Keratinocyte (primary cell): ENCODE data around the gene TRIM38. TPM values are rescaled to one million over a fixed set of nuclear protein-coding genes. Genes with fewer than 3 reads are reported as not detected.

Experiments
- DNase-seq: peaks from one replicate; pipeline ENCODE4 v3.0.0-alpha.2; 2011; ENCODE audit warnings: low read depth, missing footprints, low spot score
- FAIRE-seq: peaks from 2 replicates; lab custom pipeline; 2011; peaks lifted over from hg19 to GRCh38; lab: Jason Lieb, UNC
- H2AFZ ChIP-seq: 2 replicates; pipeline ENCODE4 v1.6.0; 2012; ENCODE audit warnings: low read length, control low read depth, inconsistent platforms; ENCODE audit not compliant: control insufficient read depth
- H3K27ac ChIP-seq: 2 replicates; pipeline ENCODE4 v1.5.1; 2011; ENCODE audit warnings: low read length; ENCODE audit not compliant: control insufficient read depth, insufficient read depth
- H3K27me3 ChIP-seq: 3 replicates; pipeline ENCODE4 v1.6.0; 2011; ENCODE audit warnings: low read length; ENCODE audit not compliant: control insufficient read depth, insufficient read depth; ENCODE audit errors: extremely low read depth
- H3K36me3 ChIP-seq, 2 experiments: 2 replicates in 1 of 2; 3 replicates in 1 of 2; pipeline ENCODE4 v1.5.1; 2011; ENCODE audit warnings: low read length in 2 of 2, mild to moderate bottlenecking in 1 of 2; ENCODE audit not compliant: control insufficient read depth in 2 of 2, insufficient read depth in 2 of 2; ENCODE audit errors: extremely low read depth in 1 of 2
- H3K4me1 ChIP-seq: 3 replicates; pipeline ENCODE4 v1.5.1; 2011; ENCODE audit warnings: low read length; ENCODE audit not compliant: control insufficient read depth, insufficient read depth; ENCODE audit errors: extremely low read depth
- H3K4me2 ChIP-seq: 3 replicates; pipeline ENCODE4 v1.6.0; 2011; ENCODE audit warnings: low read depth, low read length; ENCODE audit not compliant: control insufficient read depth, insufficient read depth; ENCODE audit errors: extremely low read depth
- H3K4me3 ChIP-seq, 3 experiments: fragments of 200-600 bp in 1 of 3; sonication (generic) in 1 of 3; 2 replicates in 2 of 3; 3 replicates in 1 of 3; pipeline ENCODE4 v1.5.1; 2011 to 2016; ENCODE audit warnings: low read length in 3 of 3, mild to moderate bottlenecking in 3 of 3, control low read depth in 2 of 3, inconsistent platforms in 1 of 3, low read depth in 1 of 3, mixed read lengths in 1 of 3, mixed run types in 1 of 3, moderate library complexity in 1 of 3; ENCODE audit not compliant: control insufficient read depth in 2 of 3, insufficient read depth in 2 of 3; ENCODE audit errors: extremely low read depth in 1 of 3
- H3K79me2 ChIP-seq: 2 replicates; pipeline ENCODE4 v1.6.0; 2012; ENCODE audit warnings: low read length; ENCODE audit not compliant: control insufficient read depth, insufficient read depth
- H3K9ac ChIP-seq: 3 replicates; pipeline ENCODE4 v1.6.0; 2011; ENCODE audit warnings: low read length; ENCODE audit not compliant: control insufficient read depth, insufficient read depth; ENCODE audit errors: extremely low read depth
- H3K9me1 ChIP-seq: 3 replicates; pipeline ENCODE4 v1.6.0; 2011; ENCODE audit warnings: low read length; ENCODE audit not compliant: control insufficient read depth, insufficient read depth; ENCODE audit errors: extremely low read depth
- H3K9me3 ChIP-seq: 2 replicates; pipeline ENCODE4 v1.5.1; 2012; ENCODE audit warnings: low read depth, low read length; ENCODE audit not compliant: control insufficient read depth
- H4K20me1 ChIP-seq: 3 replicates; pipeline ENCODE4 v1.6.0; 2011; ENCODE audit warnings: low read length; ENCODE audit not compliant: control insufficient read depth, insufficient read depth; ENCODE audit errors: extremely low read depth
- CTCF ChIP-seq, 3 experiments: IDR thresholded peaks in 1 of 3; conservative IDR thresholded peaks in 1 of 3; optimal IDR thresholded peaks in 1 of 3; 2 replicates in 2 of 3; 3 replicates in 1 of 3; pipeline versions ENCODE3 to v1.5.1; 2011; ENCODE audit warnings: low read length in 3 of 3, mild to moderate bottlenecking in 3 of 3, moderate library complexity in 2 of 3, control low read depth in 1 of 3, inconsistent platforms in 1 of 3; ENCODE audit not compliant: insufficient read depth in 2 of 3; ENCODE audit errors: extremely low read depth in 1 of 3
- EZH2 ChIP-seq: IDR thresholded peaks from one replicate; pipeline ENCODE4 v1.6.1; 2012; ENCODE audit warnings: inconsistent platforms, mild to moderate bottlenecking, low read length, moderate library complexity
- dilution Hi-C: fragments of 300-500 bp; cut with MboI; formaldehyde crosslinking; loops from one replicate; pipeline ENCODE4 v1.7.0; 2020; ENCODE audit warnings: low sequenced_read_pairs; ENCODE audit not compliant: extremely low pct_ligation_motif_present
- polyA plus RNA-seq, 5 experiments: library from polyadenylated mRNA; depleted of rRNA in 3 of 5; stranded (reverse) in 3 of 5; stranded (forward) in 1 of 5; unstranded in 1 of 5; fragments of >200 nt; gene quantifications; 1 replicate in 1 of 5; 2 replicates in 3 of 5; 3 replicates in 1 of 5; pipeline versions ENCODE4 v1.2.1 to v1.2.3, GENCODE V29; 2011 to 2012; ENCODE audit warnings: missing spikeins in 2 of 5, low read depth in 1 of 5, low replicate concordance in 1 of 5

Gene TRIM38
- polyA plus RNA-seq, 1 donor (not counting 4 experiments of a cell fraction or from before 2014, with no cell fraction given), result 7.8 TPM

- dilution Hi-C loops, result no loop called here
- no peaks in the 10 kb centered on the region for H3K27me3 ChIP-seq
- no peaks in the 10 kb centered on the region for H3K79me2 ChIP-seq
- DNase-seq, result no peak
- peak; percentile 58 for FAIRE-seq
- peak overlapping the region; percentile 91 for H3K27ac ChIP-seq
- no peaks in the 10 kb centered on the region for H3K9me3 ChIP-seq
- peak overlapping the region; percentile 52 to 72 (median 71) for H3K4me3 ChIP-seq
- H3K4me1 ChIP-seq, result peaks cover 21% of the 10 kb centered on the region
- no peak overlapping the region for H2AFZ ChIP-seq
- no peaks in the 10 kb centered on the region for H3K9me1 ChIP-seq
- TF ChIP-seq EZH2 (no peak), CTCF (optimal IDR thresholded peaks at IDR 0.05 in 1 of 3, IDR thresholded peaks at IDR 0.05 in 1 of 3, conservative IDR thresholded peaks at IDR 0.05 in 1 of 3; ENCODE audit: extremely low read depth in 1 of 3, insufficient read depth in 2 of 3, low read length in 3 of 3) (peak; percentile 89 to 96 (median 90))
- peak overlapping the region; percentile 88 for H3K9ac ChIP-seq
- H3K4me2 ChIP-seq, result peak overlapping the region; percentile 91
- H4K20me1 ChIP-seq, result no peaks in the 10 kb centered on the region
- H3K36me3 ChIP-seq, result no peaks in the 10 kb centered on the region
Measured at GRCh38 chr6:26025894-26026832, 63.6 kb downstream of the TRIM38 start.

GRCh38 chr6:26026833-26027490 is 64.4 kb downstream of the TRIM38 start:
- no peak for TF ChIP-seq CTCF (optimal IDR thresholded peaks at IDR 0.05 in 1 of 3, IDR thresholded peaks at IDR 0.05 in 1 of 3, conservative IDR thresholded peaks at IDR 0.05 in 1 of 3; ENCODE audit: extremely low read depth in 1 of 3, insufficient read depth in 2 of 3, low read length in 3 of 3)
- no peak for TF ChIP-seq EZH2
- Histone ChIP-seq H3K4me1 (peaks cover 16% of the 10 kb centered on the region), H3K9me3 (no peaks in the 10 kb centered on the region), H3K36me3 (no peaks in the 10 kb centered on the region), H3K9me1 (no peaks in the 10 kb centered on the region), H2AFZ (peak overlapping the region; percentile 62), H3K27me3 (no peaks in the 10 kb centered on the region), H3K27ac (peak overlapping the region; percentile 91), H3K4me3 (peak overlapping the region; percentile 52 to 72 (median 71)), H3K9ac (peak overlapping the region; percentile 88), H3K4me2 (peak overlapping the region; percentile 91), H4K20me1 (no peaks in the 10 kb centered on the region), H3K79me2 (no peaks in the 10 kb centered on the region)
- dilution Hi-C loops, result no loop called here
- peak; percentile 41 for FAIRE-seq
- DNase-seq, result no peak
